Measurements from ENCODE around the gene SNX8. TPM values are rescaled to one million over a fixed set of nuclear protein-coding genes. Genes with fewer than 3 reads are reported as not detected.

Gene SNX8
- total RNA-seq, 2 donors from 2014 or later = 10.7 to 29.2 TPM

DNA sequence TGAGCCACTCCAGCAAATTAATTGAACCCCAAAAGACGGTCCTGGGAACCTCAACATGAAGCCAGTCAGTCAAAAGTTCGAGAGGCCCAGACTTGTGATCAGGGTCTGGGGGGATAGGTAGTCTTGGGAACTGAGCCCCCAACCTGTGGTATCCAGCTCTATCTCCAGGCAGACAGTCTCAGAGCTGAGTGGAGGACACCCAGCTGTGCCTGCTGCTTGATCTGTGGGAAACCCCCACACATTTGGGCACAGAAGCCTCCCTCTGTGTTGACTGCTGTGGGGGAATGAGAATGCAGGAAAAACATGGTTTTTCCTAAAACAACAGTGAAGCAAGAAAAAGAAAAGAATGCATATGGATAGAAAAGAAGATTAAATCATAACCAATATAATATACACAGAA, 16.3 kb upstream of the SNX8 start:
- TF ChIP-seq POLR2A (IDR thresholded peaks at IDR 0.05) = no peak
- WGBS = 91% methylated on average over 2 of the region's 2 CpGs

GRCh38 chr7:2326951-2327350, 12.7 kb upstream of the SNX8 start:
- no peak overlapping the region for H3K4me3 ChIP-seq
- WGBS = 91% methylated on average over 7 of the region's 7 CpGs
- intact Hi-C loops (cut with DNase I) = no loop called here
- no peaks in the 10 kb centered on the region for H3K36me3 ChIP-seq
- DNase-seq (ENCODE audit: low spot score) = no peak
- H3K27ac ChIP-seq = no peak overlapping the region
- H3K27me3 ChIP-seq (replicated peaks; ENCODE audit: insufficient read depth) = no peaks in the 10 kb centered on the region
- TF ChIP-seq POLR2AphosphoS5 (IDR thresholded peaks at IDR 0.05) (no peak), POLR2A (IDR thresholded peaks at IDR 0.05) (no peak)
- TF ChIP-seq, protein P1, sequence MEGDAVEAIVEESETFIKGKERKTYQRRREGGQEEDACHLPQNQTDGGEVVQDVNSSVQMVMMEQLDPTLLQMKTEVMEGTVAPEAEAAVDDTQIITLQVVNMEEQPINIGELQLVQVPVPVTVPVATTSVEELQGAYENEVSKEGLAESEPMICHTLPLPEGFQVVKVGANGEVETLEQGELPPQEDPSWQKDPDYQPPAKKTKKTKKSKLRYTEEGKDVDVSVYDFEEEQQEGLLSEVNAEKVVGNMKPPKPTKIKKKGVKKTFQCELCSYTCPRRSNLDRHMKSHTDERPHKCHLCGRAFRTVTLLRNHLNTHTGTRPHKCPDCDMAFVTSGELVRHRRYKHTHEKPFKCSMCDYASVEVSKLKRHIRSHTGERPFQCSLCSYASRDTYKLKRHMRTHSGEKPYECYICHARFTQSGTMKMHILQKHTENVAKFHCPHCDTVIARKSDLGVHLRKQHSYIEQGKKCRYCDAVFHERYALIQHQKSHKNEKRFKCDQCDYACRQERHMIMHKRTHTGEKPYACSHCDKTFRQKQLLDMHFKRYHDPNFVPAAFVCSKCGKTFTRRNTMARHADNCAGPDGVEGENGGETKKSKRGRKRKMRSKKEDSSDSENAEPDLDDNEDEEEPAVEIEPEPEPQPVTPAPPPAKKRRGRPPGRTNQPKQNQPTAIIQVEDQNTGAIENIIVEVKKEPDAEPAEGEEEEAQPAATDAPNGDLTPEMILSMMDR (IDR thresholded peaks at IDR 0.05) = no peak
- H3K4me1 ChIP-seq (replicated peaks) = no peaks in the 10 kb centered on the region
- no peaks in the 10 kb centered on the region for H3K9me3 ChIP-seq

More for the DNA sequence above, 16.3 kb upstream of the SNX8 start:
- no peaks in the 10 kb centered on the region for H3K4me1 ChIP-seq (replicated peaks)
- no peak for DNase-seq (ENCODE audit: low spot score)
- no peak overlapping the region for H3K27ac ChIP-seq
- H3K36me3 ChIP-seq = no peaks in the 10 kb centered on the region
- H3K4me3 ChIP-seq = no peak overlapping the region
- H3K9me3 ChIP-seq = no peaks in the 10 kb centered on the region
- H3K27me3 ChIP-seq (replicated peaks; ENCODE audit: insufficient read depth) = no peaks in the 10 kb centered on the region
- intact Hi-C loops (cut with DNase I) = no loop called here

GRCh38 chr7:2325162-2325561, 10.9 kb upstream of the SNX8 start:
- Histone ChIP-seq H3K9me3 (no peaks in the 10 kb centered on the region), H3K27me3 (replicated peaks; ENCODE audit: insufficient read depth) (no peaks in the 10 kb centered on the region), H3K4me3 (no peak overlapping the region), H3K27ac (no peak overlapping the region), H3K36me3 (no peaks in the 10 kb centered on the region), H3K4me1 (replicated peaks) (no peaks in the 10 kb centered on the region)
- intact Hi-C loops (cut with DNase I) = no loop called here
- no peak for DNase-seq (ENCODE audit: low spot score)
- 37% methylated on average over 4 of the region's 4 CpGs for whole genome bisulfite sequencing
- no peak for TF ChIP-seq POLR2AphosphoS5 (IDR thresholded peaks at IDR 0.05)
- no peak for TF ChIP-seq POLR2A (IDR thresholded peaks at IDR 0.05)
- TF ChIP-seq, protein P1 (IDR thresholded peaks at IDR 0.05) = no peak

DNA sequence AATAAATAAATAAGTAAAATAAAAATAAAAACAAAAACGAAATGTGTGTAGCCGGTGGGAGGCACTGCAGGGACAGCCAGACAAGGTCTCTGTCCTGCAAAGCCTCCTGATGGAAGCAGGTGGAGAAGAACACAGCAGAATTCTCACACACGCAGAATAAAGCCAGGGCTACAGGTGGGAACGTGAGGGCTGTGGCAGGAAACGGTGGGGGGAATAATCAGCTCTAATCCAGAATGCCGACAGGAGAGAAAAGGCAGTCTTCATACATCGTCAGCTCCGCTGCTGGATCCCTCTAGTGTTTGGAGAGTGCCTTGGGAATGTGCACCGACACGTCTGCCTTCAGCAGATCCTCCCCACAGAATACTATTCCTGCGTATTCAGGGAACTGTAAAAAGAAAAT, 6.8 kb upstream of the SNX8 start:
- Histone ChIP-seq H3K27me3 (replicated peaks; ENCODE audit: insufficient read depth) (no peaks in the 10 kb centered on the region), H3K4me3 (no peak overlapping the region), H3K4me1 (replicated peaks) (no peaks in the 10 kb centered on the region), H3K27ac (no peak overlapping the region), H3K36me3 (no peaks in the 10 kb centered on the region), H3K9me3 (no peaks in the 10 kb centered on the region)
- no peak for TF ChIP-seq POLR2AphosphoS5 (IDR thresholded peaks at IDR 0.05)
- TF ChIP-seq, protein P1 (IDR thresholded peaks at IDR 0.05) = peak in 1 of 4 experiments; percentile 18
- intact Hi-C loops (cut with DNase I) = no loop called here
- DNase-seq (ENCODE audit: low spot score) = peak; percentile 7
- 44% methylated on average over 11 of the region's 11 CpGs for WGBS

- WGBS = 86% methylated on average over 12 of the region's 12 CpGs
- intact Hi-C loops (cut with DNase I) = no loop called here
- H3K9me3 ChIP-seq = no peaks in the 10 kb centered on the region
Observed at GRCh38 chr7:2317556-2318293, 3.5 kb upstream of the SNX8 start.

More at GRCh38 chr7:2317556-2318293, 3.5 kb upstream of the SNX8 start:
- H3K4me3 ChIP-seq = no peak overlapping the region
- no peaks in the 10 kb centered on the region for H3K36me3 ChIP-seq
- no peak for DNase-seq (ENCODE audit: low spot score)
- H3K4me1 ChIP-seq (replicated peaks) = no peaks in the 10 kb centered on the region
- TF ChIP-seq, protein P1 (IDR thresholded peaks at IDR 0.05) = no peak
- TF ChIP-seq POLR2AphosphoS5 (IDR thresholded peaks at IDR 0.05) = no peak
- TF ChIP-seq POLR2A (IDR thresholded peaks at IDR 0.05) = no peak
- no peaks in the 10 kb centered on the region for H3K27me3 ChIP-seq (replicated peaks; ENCODE audit: insufficient read depth)
- H3K27ac ChIP-seq = no peak overlapping the region

Measured in prostate gland (tissue), 2 donors.